Ishikawa (cell line): ENCODE measurements around the gene CDK19.

Experiments used
- CEBPB ChIP-seq: IDR thresholded peaks from 2 replicates; pipeline ENCODE4 v1.6.1; 2012
- CREB1 ChIP-seq: IDR thresholded peaks from 2 replicates; pipeline ENCODE4 v1.6.1; 2012; ENCODE audit warnings: low read depth
- EGR1 ChIP-seq: IDR thresholded peaks from 2 replicates; pipeline ENCODE4 v1.6.1; 2012
- EP300 ChIP-seq: IDR thresholded peaks from 2 replicates; pipeline ENCODE4 v1.6.1; 2012; ENCODE audit warnings: borderline replicate concordance
- FOXM1 ChIP-seq: IDR thresholded peaks from 2 replicates; pipeline ENCODE4 v1.6.1; 2012; ENCODE audit warnings: low read depth, borderline replicate concordance
- MAX ChIP-seq: IDR thresholded peaks from 2 replicates; pipeline ENCODE4 v1.6.1; 2012
- NFIC ChIP-seq: IDR thresholded peaks from 2 replicates; pipeline ENCODE4 v1.6.1; 2012
- RAD21 ChIP-seq: IDR thresholded peaks from 2 replicates; pipeline ENCODE4 v1.6.1; 2012; ENCODE audit warnings: low read depth
- REST ChIP-seq: IDR thresholded peaks from 2 replicates; pipeline ENCODE4 v1.6.1; 2012; ENCODE audit warnings: low read depth, mild to moderate bottlenecking
- TAF1 ChIP-seq: IDR thresholded peaks from 2 replicates; pipeline ENCODE4 v1.6.1; 2012; ENCODE audit warnings: low read depth, mild to moderate bottlenecking
- TCF12 ChIP-seq: IDR thresholded peaks from 2 replicates; pipeline ENCODE4 v1.6.1; 2012; ENCODE audit warnings: low read depth
- TEAD4 ChIP-seq: IDR thresholded peaks from 2 replicates; pipeline ENCODE4 v1.6.1; 2012
- YY1 ChIP-seq: IDR thresholded peaks from 2 replicates; pipeline ENCODE4 v1.6.1; 2012; ENCODE audit warnings: low read depth
- ZBTB7A ChIP-seq: IDR thresholded peaks from 2 replicates; pipeline ENCODE4 v1.6.1; 2012; ENCODE audit warnings: low read depth
- TF ChIP-seq, protein P1 (sequence below): IDR thresholded peaks from 2 replicates; pipeline ENCODE4 v1.6.1; 2012

The CDK19 gene

DNA sequence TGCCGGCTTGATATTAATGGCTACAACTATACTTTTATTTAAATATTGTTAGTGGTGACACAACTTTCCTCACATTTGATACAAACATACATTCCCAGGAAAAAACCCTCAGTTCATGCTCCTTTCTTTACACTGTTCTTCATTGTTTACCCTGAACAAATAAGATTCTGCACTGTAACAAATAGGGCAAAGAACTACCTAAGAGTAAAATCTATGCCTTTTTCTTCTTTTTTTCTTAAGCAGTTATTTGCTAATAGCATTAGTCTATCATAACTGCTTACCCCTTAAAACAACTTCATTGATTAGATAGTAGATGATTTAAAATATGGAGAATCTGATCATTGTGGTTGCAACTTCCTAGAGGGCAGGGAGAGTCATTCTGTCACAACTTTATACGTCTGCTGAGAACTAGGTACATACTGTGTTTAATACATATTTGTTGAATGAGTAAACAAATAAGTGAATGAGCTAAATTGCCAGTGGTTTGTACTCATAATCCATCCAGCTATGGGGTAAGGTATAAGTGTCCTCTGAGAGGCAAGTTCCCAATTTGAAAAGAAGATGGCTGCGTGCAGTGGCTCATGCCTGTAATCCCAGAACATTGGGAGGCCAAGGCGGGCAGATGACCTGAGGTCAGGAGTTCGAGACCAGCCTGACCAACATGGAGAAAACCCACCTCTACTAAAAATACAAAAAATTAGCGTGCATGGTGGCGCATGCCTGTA is 161.0 kb downstream of the CDK19 start:
- TF ChIP-seq FOXM1 (no peak), TEAD4 (no peak), ZBTB7A (no peak), TCF12 (no peak), NFIC (no peak), CREB1 (no peak)
- TF ChIP-seq, protein P1, sequence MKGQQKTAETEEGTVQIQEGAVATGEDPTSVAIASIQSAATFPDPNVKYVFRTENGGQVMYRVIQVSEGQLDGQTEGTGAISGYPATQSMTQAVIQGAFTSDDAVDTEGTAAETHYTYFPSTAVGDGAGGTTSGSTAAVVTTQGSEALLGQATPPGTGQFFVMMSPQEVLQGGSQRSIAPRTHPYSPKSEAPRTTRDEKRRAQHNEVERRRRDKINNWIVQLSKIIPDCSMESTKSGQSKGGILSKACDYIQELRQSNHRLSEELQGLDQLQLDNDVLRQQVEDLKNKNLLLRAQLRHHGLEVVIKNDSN, result no peak

DNA sequence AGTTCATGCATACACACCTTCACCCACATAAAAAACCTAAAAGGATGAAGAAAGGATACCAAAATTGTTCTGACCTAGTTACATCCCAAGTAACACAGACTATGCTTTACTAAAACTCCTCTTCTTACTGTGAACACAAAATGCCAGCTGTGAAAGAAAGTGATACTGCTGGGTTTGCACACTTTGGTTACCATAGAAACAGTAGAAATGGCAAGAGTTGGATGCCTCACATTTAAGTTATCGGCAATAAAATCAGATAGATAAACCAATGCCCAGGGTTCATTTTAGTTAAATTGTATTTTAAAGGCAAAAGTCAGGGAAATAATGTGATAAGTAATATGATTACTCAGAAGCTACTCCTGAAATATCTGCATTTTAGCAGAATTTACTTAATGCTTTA is 161.9 kb downstream of the CDK19 start:
- TF ChIP-seq TEAD4 (no peak), EGR1 (no peak), TCF12 (no peak), CREB1 (no peak), TAF1 (no peak), EP300 (no peak), FOXM1 (no peak), ZBTB7A (no peak), NFIC (no peak), MAX (no peak), REST (no peak), CEBPB (no peak), YY1 (no peak), RAD21 (no peak)
- TF ChIP-seq, protein P1, result no peak

GRCh38 chr6:110652520-110652919 is 162.7 kb downstream of the CDK19 start:
- TF ChIP-seq CEBPB, result no peak
- TF ChIP-seq ZBTB7A, result no peak
- no peak for TF ChIP-seq TEAD4
- TF ChIP-seq MAX, result no peak
- no peak for TF ChIP-seq TAF1
- TF ChIP-seq NFIC, result no peak
- TF ChIP-seq EGR1, result no peak
- no peak for TF ChIP-seq FOXM1
- TF ChIP-seq, protein P1, result no peak
- TF ChIP-seq YY1, result no peak
- TF ChIP-seq REST, result no peak
- no peak for TF ChIP-seq EP300
- TF ChIP-seq TCF12, result no peak
- no peak for TF ChIP-seq RAD21
- TF ChIP-seq CREB1, result no peak

- TF ChIP-seq FOXM1 (no peak), CEBPB (no peak), MAX (no peak), TAF1 (no peak), REST (no peak), NFIC (no peak), TCF12 (no peak), YY1 (no peak)
- TF ChIP-seq, protein P1, result no peak
Observed at GRCh38 chr6:110650755-110651154, 164.5 kb downstream of the CDK19 start.
